ENCODE results near the gene TEPSIN. TPM values are rescaled to one million over a fixed set of nuclear protein-coding genes. Genes with fewer than 3 reads are reported as not detected.

Gene TEPSIN
- polyA plus RNA-seq, 1 experiment = 19.4 TPM

DNA sequence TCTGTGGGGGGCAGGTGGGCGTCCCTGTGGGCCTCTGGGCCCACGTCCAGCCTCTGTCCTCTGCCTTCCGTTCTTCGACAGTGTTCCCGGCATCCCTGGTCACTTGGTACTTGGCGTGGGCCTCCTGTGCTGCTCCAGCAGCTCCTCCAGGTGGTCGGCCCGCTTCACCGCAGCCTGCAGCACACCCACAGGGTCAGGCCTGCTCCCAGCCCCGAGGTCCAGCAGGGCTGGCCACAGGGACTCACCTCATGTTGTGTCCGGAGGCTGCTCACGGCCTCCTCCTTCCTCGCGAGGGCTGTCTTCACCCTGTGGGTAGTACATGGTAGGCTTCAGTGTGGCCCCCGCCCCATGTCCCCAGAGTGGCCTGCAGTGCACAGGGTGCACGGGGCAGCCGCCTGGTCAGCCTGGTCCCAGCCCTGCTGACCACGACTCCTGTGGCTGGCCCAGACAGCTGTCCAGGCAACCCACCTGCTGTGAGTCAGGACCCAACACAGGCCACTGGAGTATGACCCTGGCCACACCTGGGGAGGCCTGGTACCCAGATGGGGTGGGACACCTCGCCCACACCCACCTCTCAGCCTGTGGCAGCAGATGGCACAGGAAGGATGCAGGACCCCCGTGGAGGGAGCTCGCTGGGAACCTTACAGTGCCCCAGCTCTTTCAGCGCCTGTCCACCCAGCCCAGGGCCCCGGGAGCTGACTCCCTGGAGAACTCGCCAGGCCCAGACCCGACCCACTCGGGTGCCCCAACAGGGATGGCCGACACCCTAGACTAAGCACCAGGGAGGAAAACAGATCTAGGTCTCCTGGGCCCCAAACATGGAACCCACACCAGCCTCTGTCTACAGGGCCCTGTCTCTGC, 49.0 kb downstream of the TEPSIN start:
- no peaks in the 10 kb centered on the region; the same call in 1 of the 2 replicates for H3K27me3 ChIP-seq (ENCODE audit: control insufficient read depth, insufficient read depth, low read length)
- ChIA-PET POLR2A (no interaction called here), CTCF (interaction anchor here (1.7 to 2.6 kb wide), 2 partner anchors 11 to 47 kb away, joined by 3 to 12 read pairs; no protein-coding TSS in a partner anchor)

DNA sequence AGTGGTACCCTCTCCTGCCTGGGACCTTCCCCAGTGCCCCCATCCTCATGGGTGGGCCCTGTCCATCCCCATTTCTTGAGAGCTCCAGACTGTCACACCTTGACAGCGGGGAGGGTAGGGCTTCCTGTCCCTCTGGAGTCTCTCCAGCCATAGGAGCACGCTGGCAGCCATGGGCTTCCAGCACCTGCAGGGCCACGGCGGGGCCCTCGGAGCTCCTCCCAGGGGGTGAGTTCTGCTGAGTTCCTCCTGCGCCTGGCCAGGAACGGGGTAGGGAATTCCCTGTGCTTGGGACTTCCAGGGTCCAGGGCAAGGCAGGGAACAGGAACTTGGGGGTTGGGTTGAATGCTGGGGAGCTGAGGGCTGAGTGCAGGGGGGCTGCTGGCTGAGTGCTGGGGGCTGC, 49.8 kb downstream of the TEPSIN start:
- no peak for DNase-seq (ENCODE audit: low read depth)
- Histone ChIP-seq H3K36me3 (ENCODE audit: control insufficient read depth, insufficient read depth, low read length) (peaks cover 4% of the 10 kb centered on the region), H3K27me3 (ENCODE audit: control insufficient read depth, insufficient read depth, low read length) (peaks cover 1% of the 10 kb centered on the region; the same call in 1 of the 2 replicates), H3K4me3 (ENCODE audit: low read depth, low read length) (no peak overlapping the region)
- ChIA-PET CTCF (interaction anchor here (1.0 to 1.8 kb wide), 3 partner anchors 10 to 46 kb away, joined by 3 to 6 read pairs (median 5); no protein-coding TSS in a partner anchor), POLR2A (no interaction called here)
- TF ChIP-seq, protein P1, sequence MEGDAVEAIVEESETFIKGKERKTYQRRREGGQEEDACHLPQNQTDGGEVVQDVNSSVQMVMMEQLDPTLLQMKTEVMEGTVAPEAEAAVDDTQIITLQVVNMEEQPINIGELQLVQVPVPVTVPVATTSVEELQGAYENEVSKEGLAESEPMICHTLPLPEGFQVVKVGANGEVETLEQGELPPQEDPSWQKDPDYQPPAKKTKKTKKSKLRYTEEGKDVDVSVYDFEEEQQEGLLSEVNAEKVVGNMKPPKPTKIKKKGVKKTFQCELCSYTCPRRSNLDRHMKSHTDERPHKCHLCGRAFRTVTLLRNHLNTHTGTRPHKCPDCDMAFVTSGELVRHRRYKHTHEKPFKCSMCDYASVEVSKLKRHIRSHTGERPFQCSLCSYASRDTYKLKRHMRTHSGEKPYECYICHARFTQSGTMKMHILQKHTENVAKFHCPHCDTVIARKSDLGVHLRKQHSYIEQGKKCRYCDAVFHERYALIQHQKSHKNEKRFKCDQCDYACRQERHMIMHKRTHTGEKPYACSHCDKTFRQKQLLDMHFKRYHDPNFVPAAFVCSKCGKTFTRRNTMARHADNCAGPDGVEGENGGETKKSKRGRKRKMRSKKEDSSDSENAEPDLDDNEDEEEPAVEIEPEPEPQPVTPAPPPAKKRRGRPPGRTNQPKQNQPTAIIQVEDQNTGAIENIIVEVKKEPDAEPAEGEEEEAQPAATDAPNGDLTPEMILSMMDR (IDR thresholded peaks at IDR 0.05; ENCODE audit: insufficient read depth, low read depth, low read length) = no peak

More for the DNA sequence above, 49.0 kb downstream of the TEPSIN start:
- Histone ChIP-seq H3K4me3 (ENCODE audit: low read depth, low read length) (no peak overlapping the region), H3K36me3 (ENCODE audit: control insufficient read depth, insufficient read depth, low read length) (peaks cover 4% of the 10 kb centered on the region)
- no peak for DNase-seq (ENCODE audit: low read depth)
- TF ChIP-seq, protein P1 (IDR thresholded peaks at IDR 0.05; ENCODE audit: insufficient read depth, low read depth, low read length) = peak; percentile 22; the same call in 1 of the 2 replicates

DNA sequence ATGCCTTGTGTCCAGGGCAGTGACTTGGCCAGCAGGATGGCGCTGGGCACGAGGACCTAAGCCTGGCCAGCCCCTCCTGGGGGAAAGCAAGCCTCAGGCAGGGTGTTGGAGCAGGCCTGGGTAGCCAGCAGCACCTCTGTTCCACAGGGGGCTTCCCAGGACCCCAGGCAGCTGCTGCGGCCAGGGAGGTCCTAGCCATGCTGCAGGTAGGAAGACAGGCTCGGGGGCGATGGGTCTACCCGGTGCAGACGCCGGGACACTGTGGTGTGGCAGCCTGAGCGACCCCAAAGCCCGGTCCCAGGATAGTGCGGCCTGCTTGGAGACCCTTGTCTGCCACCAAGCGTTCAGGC, 50.4 kb downstream of the TEPSIN start:
- no peak for DNase-seq (ENCODE audit: low read depth)
- TF ChIP-seq, protein P1 (IDR thresholded peaks at IDR 0.05; ENCODE audit: insufficient read depth, low read depth, low read length) = no peak
- Histone ChIP-seq H3K27me3 (ENCODE audit: control insufficient read depth, insufficient read depth, low read length) (peaks cover 1% of the 10 kb centered on the region; the same call in 1 of the 2 replicates), H3K36me3 (ENCODE audit: control insufficient read depth, insufficient read depth, low read length) (peaks cover 4% of the 10 kb centered on the region), H3K4me3 (ENCODE audit: low read depth, low read length) (no peak overlapping the region)
- ChIA-PET CTCF (interaction anchor here (1.0 to 1.8 kb wide), 3 partner anchors 9 to 45 kb away, joined by 3 to 6 read pairs (median 5); no protein-coding TSS in a partner anchor), POLR2A (no interaction called here)

DNA sequence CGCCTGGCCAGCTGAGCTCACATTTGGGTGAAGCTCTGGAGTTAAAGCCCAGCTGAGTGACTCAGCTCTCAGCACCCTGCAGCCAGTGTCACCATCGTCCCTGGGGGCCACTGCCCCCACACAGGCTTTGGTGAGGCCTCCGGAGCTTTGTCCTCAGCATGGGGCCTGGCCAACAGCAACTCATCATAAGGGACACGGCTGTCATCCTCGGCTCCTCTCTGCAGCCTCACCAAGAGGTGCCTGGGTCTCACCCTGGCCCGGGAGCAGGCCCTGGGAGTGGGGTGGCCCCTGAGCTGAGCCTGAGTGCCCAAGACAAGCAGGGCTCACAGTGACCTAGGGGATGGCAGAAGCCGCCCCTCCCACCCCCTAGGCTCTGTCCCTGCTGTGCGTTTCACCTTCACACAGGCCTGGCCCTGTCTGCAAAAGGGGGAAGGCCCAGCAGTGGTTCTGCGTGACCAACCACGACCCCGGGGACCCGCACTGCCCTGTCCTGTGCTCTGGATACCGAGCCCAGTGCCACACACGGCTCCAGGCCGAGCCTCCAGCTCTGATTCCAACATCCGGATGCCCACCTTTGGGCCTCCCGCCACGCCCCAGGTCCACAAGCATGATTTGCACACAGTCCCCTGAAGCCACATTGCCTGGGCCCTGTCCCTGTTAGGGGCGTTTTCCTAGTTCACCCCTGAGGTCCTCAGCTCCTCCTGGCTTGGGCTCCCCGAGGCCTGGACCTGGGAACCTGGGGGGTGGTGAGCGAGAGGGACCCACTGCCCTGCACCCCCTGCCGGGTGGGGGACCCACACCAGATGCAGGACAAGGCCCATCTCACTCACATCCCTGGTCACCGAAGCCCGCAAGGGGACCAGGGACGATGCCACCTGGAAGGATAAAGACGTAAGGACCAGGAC, 51.0 kb downstream of the TEPSIN start:
- TF ChIP-seq, protein P1 (IDR thresholded peaks at IDR 0.05; ENCODE audit: insufficient read depth, low read depth, low read length) = no peak
- ChIA-PET CTCF (interaction anchor here (1.0 to 1.8 kb wide), 3 partner anchors 8 to 46 kb away, joined by 5 to 7 read pairs (median 6); no protein-coding TSS in a partner anchor), POLR2A (no interaction called here)
- Histone ChIP-seq H3K27me3 (ENCODE audit: control insufficient read depth, insufficient read depth, low read length) (peaks cover 1% of the 10 kb centered on the region; the same call in 1 of the 2 replicates), H3K4me3 (ENCODE audit: low read depth, low read length) (no peak overlapping the region), H3K36me3 (ENCODE audit: control insufficient read depth, insufficient read depth, low read length) (peaks cover 4% of the 10 kb centered on the region)
- DNase-seq (ENCODE audit: low read depth) = no peak
